Activated T-cell treated with anti-CD3 and anti-CD28 coated beads for 1 hour (primary cell): ENCODE measurements around the gene NDFIP1.

Experiments used
- DNase-seq: peaks from one replicate; pipeline ENCODE4 v3.0.0-alpha.2; 2020; ENCODE audit warnings: low read depth

Gene NDFIP1

DNA sequence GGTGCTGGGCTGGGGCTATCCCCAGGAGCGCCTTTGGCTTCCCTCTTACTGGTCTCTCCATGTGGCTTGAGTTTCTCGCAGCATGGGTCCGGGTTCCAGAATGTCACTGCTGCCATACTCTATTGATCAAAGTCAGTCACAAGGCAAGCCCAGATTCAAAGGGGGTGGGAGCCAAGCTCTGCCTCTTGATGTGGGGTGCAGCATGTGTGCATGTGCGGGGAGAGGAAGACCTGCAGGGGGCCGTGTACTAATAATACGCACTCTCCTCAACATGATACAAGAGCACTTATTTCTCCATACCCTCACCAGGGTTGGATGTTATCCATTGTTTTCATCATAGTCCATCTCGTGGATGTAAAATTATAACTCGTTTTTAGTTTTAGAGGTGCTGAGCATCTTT, 81.2 kb downstream of the NDFIP1 start:
- no peak for DNase-seq

GRCh38 chr5:142191776-142192175, 83.2 kb downstream of the NDFIP1 start:
- no peak for DNase-seq

- DNase-seq, result no peak
Observed at GRCh38 chr5:142192286-142193113, 83.9 kb downstream of the NDFIP1 start.

GRCh38 chr5:142193114-142193428, 84.5 kb downstream of the NDFIP1 start:
- DNase-seq, result no peak

GRCh38 chr5:142197098-142197497, 88.5 kb downstream of the NDFIP1 start:
- no peak for DNase-seq

GRCh38 chr5:142197781-142198180, 89.2 kb downstream of the NDFIP1 start:
- no peak for DNase-seq

- DNase-seq, result no peak
Observed at GRCh38 chr5:142199388-142199787, 90.8 kb downstream of the NDFIP1 start.

DNA sequence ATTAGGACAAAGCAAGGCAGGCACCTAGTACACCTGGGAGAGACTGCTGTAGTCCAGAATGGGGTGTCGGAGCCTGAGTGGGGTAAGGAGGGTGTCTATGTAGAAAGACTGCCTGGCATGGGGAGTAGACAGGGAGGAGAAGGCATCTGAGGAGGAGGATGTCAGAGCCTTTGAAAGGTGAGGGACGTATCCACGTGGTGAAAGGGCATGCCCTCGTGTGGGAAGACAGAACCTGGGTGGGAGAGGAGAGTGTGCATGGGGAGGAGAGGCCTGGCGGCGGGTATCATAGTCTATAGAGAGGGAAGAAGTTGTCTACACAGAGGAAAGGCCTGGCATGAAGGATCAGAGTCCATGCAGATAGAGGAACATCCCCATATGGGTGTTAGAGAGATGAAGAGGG, 91.8 kb downstream of the NDFIP1 start:
- DNase-seq, result no peak

GRCh38 chr5:142201471-142201887, 92.9 kb downstream of the NDFIP1 start:
- no peak for DNase-seq

GRCh38 chr5:142202282-142202681, 93.7 kb downstream of the NDFIP1 start:
- DNase-seq, result no peak
